ENCODE measurements around the gene GLTP.

Gene GLTP

DNA sequence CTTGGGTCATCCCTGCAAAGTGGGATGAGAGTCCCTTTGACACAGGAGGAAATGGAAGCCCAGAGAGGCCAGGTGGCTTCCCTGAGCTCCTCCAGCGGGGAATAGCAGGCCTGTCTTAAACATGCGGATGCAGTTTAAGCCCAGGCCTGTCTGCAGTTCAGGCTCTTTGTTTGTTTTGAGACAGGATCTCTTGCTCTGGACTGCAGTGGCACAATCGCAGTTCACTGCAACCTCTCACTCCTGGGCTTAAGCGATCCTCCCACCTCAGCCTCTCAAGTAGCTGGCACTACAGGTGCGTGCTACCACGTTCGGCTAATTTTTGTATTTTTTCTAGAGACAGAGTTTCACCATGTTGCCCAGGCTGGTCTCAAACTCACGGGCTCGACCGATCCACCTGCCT, 50.7 kb downstream of the GLTP start:
- no peak for TF ChIP-seq Cebpa-rat (IDR thresholded peaks at IDR 0.05)
- peak overlapping the region in 5 of 11 experiments; percentile 4 to 83 (median 74); a peak in 6 of 22 replicates for H3K27ac ChIP-seq
- peak overlapping the region in 1 of 11 experiments; percentile 73; a peak in 2 of 22 replicates for H3K9ac ChIP-seq
- H3K27me3 ChIP-seq = peaks cover 25 to 42% (median 38%) of the 10 kb centered on the region in 11 experiments
- H4K20me1 ChIP-seq = no peaks in the 10 kb centered on the region
- no peaks in the 10 kb centered on the region for H3K9me3 ChIP-seq (replicated peaks in 1 of 11)
- H3K4me1 ChIP-seq = peaks cover 18 to 69% (median 34%) of the 10 kb centered on the region in 10 experiments
- no peak overlapping the region for H3K4me3 ChIP-seq
- no peaks in the 10 kb centered on the region for H3K36me3 ChIP-seq
- peak overlapping the region in 3 of 11 experiments; percentile 79 to 83 (median 83); a peak in 7 of 22 replicates for H3K4me2 ChIP-seq

GRCh38 chr12:109828754-109829511, 51.4 kb downstream of the GLTP start:
- H3K27ac ChIP-seq = peak overlapping the region; percentile 38 to 83 (median 57); a peak in 17 of 22 replicates
- peak overlapping the region in 8 of 11 experiments; percentile 15 to 73 (median 62); a peak in 12 of 22 replicates for H3K9ac ChIP-seq
- no peaks in the 10 kb centered on the region for H3K36me3 ChIP-seq
- no peak for TF ChIP-seq Cebpa-rat (IDR thresholded peaks at IDR 0.05)
- no peak overlapping the region for H3K4me3 ChIP-seq
- H3K9me3 ChIP-seq (replicated peaks in 1 of 11) = no peaks in the 10 kb centered on the region
- peaks cover 24 to 35% (median 31%) of the 10 kb centered on the region in 11 experiments for H3K27me3 ChIP-seq
- no peaks in the 10 kb centered on the region for H4K20me1 ChIP-seq
- H3K4me2 ChIP-seq = peak overlapping the region in 10 of 11 experiments; percentile 39 to 83 (median 76); a peak in 16 of 22 replicates
- H3K4me1 ChIP-seq = peaks cover 18 to 69% (median 34%) of the 10 kb centered on the region in 10 experiments

DNA sequence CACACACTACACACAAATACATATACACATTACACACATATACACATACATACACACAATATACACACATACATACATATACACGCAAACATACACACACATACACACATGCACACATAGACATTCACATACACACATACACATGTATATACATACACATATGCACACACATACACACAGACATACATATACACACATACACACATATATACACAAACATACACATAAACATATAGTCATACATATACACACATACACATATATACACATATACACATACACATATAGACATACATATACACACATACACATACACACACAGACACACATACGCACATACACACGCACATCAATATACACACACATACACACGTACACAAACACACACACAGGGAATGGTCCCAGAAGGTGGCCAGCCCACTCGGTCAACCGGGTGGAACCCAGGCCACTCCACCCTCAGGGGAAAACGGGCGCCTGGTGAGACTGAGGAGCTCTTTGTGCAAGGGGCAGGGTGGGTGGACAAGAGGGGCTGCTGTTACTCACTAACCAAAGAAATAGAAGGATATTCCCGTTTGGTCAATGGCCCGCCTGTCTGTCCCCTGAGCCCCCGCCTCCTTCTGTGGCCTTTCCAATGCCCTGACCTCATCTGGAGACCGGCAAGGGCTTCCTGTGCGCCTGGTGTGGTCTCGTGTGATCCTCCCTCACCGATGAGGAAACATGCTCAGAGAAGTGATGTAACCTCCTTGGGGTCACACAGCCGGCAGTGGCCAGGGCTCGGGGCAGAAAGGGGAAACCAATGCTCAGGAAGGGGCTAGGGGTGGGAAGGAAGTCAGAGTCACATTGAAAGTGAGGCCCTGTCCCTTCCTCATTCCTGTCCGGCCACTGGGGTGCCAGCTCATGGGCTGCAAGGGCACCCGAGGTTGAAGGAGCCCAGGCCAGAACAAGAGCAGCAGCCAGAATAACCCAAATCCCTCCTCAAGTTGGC, 52.5 kb downstream of the GLTP start:
- Histone ChIP-seq H4K20me1 (no peaks in the 10 kb centered on the region), H3K27me3 (peaks cover 14 to 24% (median 20%) of the 10 kb centered on the region in 11 experiments), H3K4me2 (peak overlapping the region; percentile 38 to 83 (median 75); a peak in 19 of 22 replicates), H3K9ac (peak overlapping the region in 8 of 11 experiments; percentile 15 to 73 (median 62); a peak in 14 of 22 replicates), H3K27ac (peak overlapping the region; percentile 43 to 83 (median 57); a peak in 17 of 22 replicates), H3K4me1 (peaks cover 18 to 80% (median 34%) of the 10 kb centered on the region in 10 experiments), H3K9me3 (replicated peaks in 1 of 11) (no peaks in the 10 kb centered on the region), H3K36me3 (no peaks in the 10 kb centered on the region), H3K4me3 (no peak overlapping the region; a peak in 1 of 20 replicates)
- peak in 9 of 11 experiments; percentile 26 to 69 (median 35); a peak in 6 of 22 replicates for TF ChIP-seq Cebpa-rat (IDR thresholded peaks at IDR 0.05)

GRCh38 chr12:109827080-109827479, 53.3 kb downstream of the GLTP start:
- peak overlapping the region in 6 of 11 experiments; percentile 3 to 83 (median 75); a peak in 11 of 22 replicates for H3K27ac ChIP-seq
- H3K4me1 ChIP-seq = peaks cover 18 to 81% (median 34%) of the 10 kb centered on the region in 10 experiments
- H3K4me2 ChIP-seq = peak overlapping the region in 7 of 11 experiments; percentile 46 to 83 (median 76); a peak in 12 of 22 replicates
- H3K9ac ChIP-seq = no peak overlapping the region
- no peak overlapping the region for H3K4me3 ChIP-seq
- TF ChIP-seq Cebpa-rat (IDR thresholded peaks at IDR 0.05) = no peak
- H3K36me3 ChIP-seq = no peaks in the 10 kb centered on the region
- H3K9me3 ChIP-seq (replicated peaks in 1 of 11) = no peaks in the 10 kb centered on the region
- no peaks in the 10 kb centered on the region for H4K20me1 ChIP-seq
- peaks cover 7 to 17% (median 12%) of the 10 kb centered on the region in 11 experiments for H3K27me3 ChIP-seq

- no peak for TF ChIP-seq Cebpa-rat (IDR thresholded peaks at IDR 0.05)
- Histone ChIP-seq H3K27ac (no peak overlapping the region), H3K4me1 (peaks cover 18 to 78% (median 34%) of the 10 kb centered on the region in 10 experiments), H3K27me3 (no peaks in the 10 kb centered on the region; a peak in 1 of 22 replicates), H3K9ac (no peak overlapping the region), H3K36me3 (no peaks in the 10 kb centered on the region), H4K20me1 (no peaks in the 10 kb centered on the region), H3K4me3 (no peak overlapping the region), H3K9me3 (replicated peaks in 1 of 11) (no peaks in the 10 kb centered on the region), H3K4me2 (no peak overlapping the region)
These were observed 55.6 kb downstream of the GLTP start for GRCh38 chr12:109824731-109825130.

DNA sequence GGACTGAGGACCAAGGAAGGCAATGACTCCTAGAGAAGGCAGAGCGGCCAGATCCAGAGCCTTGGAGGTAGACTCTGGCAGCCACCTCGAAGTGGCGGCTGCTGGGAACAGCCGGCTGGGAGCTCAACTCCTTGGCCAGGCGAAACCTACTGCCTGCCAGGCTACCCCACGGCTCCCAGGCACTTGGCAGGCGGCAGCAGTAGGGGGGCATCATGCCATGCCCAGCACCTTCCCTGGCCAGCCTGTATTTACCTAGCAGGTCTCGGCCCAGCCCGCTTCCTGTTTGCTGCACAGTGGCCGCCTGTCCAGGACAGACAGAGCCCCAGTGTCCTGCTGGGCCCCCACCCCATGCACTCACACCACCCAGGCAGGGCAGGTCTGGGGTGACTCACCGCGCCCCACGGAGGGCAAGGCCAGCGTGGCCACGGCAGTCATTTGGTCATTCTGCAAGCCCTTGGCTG, 57.4 kb downstream of the GLTP start:
- Histone ChIP-seq H3K4me3 (no peak overlapping the region), H3K27ac (no peak overlapping the region), H3K4me1 (peaks cover 10 to 61% (median 21%) of the 10 kb centered on the region in 10 experiments), H3K9me3 (replicated peaks in 1 of 11) (no peaks in the 10 kb centered on the region), H3K4me2 (peak overlapping the region in 3 of 11 experiments; percentile 3 to 48 (median 21); a peak in 2 of 22 replicates), H3K27me3 (no peaks in the 10 kb centered on the region; a peak in 1 of 22 replicates), H3K36me3 (no peaks in the 10 kb centered on the region), H4K20me1 (no peaks in the 10 kb centered on the region), H3K9ac (no peak overlapping the region)
- TF ChIP-seq Cebpa-rat (IDR thresholded peaks at IDR 0.05) = no peak

DNA sequence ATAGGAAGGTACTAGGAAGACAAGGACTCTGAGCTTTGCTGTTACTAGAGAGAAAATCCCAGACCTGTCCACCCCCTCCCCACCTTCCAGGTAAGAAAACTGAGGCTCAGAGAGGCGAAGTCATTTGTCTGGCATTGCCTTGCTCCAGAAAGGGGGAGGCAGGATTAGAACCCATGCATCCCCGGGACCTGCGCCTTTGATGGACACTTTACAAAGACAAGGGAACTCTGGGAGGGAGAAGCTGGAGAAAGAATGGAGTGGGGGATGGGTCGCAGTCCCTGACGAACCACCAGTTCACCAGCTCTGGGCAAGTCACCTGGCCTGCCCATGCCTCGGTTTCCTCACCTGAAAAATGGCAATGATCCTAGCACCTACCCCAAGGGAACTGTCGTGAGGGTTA, 57.9 kb downstream of the GLTP start:
- Histone ChIP-seq H4K20me1 (no peaks in the 10 kb centered on the region), H3K27ac (no peak overlapping the region), H3K4me1 (peaks cover 7 to 55% (median 16%) of the 10 kb centered on the region in 10 experiments; a peak in 17 of 20 replicates), H3K9ac (0 out of 22 replicates have a peak overlapping the region, but pooled peaks of 1 of the 11 experiments have one; percentile 9), H3K4me2 (peak overlapping the region in 1 of 11 experiments; percentile 48; a peak in 1 of 22 replicates), H3K36me3 (no peaks in the 10 kb centered on the region), H3K4me3 (no peak overlapping the region), H3K27me3 (no peaks in the 10 kb centered on the region; a peak in 1 of 22 replicates), H3K9me3 (replicated peaks in 1 of 11) (no peaks in the 10 kb centered on the region)
- no peak for TF ChIP-seq Cebpa-rat (IDR thresholded peaks at IDR 0.05)

DNA sequence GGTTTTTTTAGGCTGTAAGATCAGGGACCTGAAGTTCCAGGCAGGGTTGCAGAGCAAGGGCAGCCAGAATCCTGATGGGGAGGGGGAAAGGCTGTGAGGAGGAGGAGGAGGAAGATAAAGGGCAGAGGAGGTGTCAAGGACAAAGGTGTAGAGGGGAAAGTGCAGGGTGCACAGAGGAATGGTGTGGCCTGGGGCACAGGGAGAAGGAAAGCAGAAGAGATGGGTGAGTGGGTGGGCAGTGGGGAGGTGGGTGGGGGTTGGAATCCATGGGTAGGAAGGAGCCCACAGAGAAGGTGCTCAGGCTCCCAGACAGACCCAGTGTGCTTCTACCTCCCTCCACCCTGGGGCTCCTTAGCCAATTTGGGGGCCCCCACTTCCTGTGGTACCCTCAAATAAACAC, 58.4 kb downstream of the GLTP start:
- no peak for TF ChIP-seq Cebpa-rat (IDR thresholded peaks at IDR 0.05)
- Histone ChIP-seq H3K27me3 (no peaks in the 10 kb centered on the region; a peak in 1 of 22 replicates), H3K9me3 (replicated peaks in 1 of 11) (no peaks in the 10 kb centered on the region)

More for the DNA sequence above, 58.4 kb downstream of the GLTP start:
- no peak overlapping the region for H3K9ac ChIP-seq
- no peaks in the 10 kb centered on the region for H4K20me1 ChIP-seq
- no peaks in the 10 kb centered on the region for H3K36me3 ChIP-seq
- H3K27ac ChIP-seq = no peak overlapping the region
- no peak overlapping the region for H3K4me3 ChIP-seq
- H3K4me2 ChIP-seq = peak overlapping the region in 2 of 11 experiments; percentile 4 to 23; a peak in 1 of 22 replicates
- peaks cover 7 to 54% (median 12%) of the 10 kb centered on the region in 10 experiments; a peak in 17 of 20 replicates for H3K4me1 ChIP-seq
